ENCODE results near the gene C17orf114.

C17orf114 gene

GRCh38 chr17:4823373-4824089 lies 21.4 kb upstream of the C17orf114 start:
- DNase-seq (ENCODE audit: low spot score) = no peak
- Histone ChIP-seq H2AFZ (no peak overlapping the region), H3K36me3 (replicated peaks; ENCODE audit: insufficient read depth, low read depth) (no peaks in the 10 kb centered on the region), H3K79me2 (no peaks in the 10 kb centered on the region), H3K9me2 (replicated peaks; ENCODE audit: insufficient read depth) (no peaks in the 10 kb centered on the region), H4K20me1 (ENCODE audit: insufficient read depth, poor library complexity, severe bottlenecking) (no peaks in the 10 kb centered on the region), H3K27me3 (no peaks in the 10 kb centered on the region), H3K4me3 (no peak overlapping the region), H3K9me3 (ENCODE audit: low read depth) (no peaks in the 10 kb centered on the region), H3K27ac (no peak overlapping the region), H3K4me1 (ENCODE audit: insufficient read depth) (no peaks in the 10 kb centered on the region), H3K4me2 (no peak overlapping the region)
- TF ChIP-seq EZH2phosphoT487 (IDR thresholded peaks at IDR 0.05; ENCODE audit: low read depth, severe bottlenecking, unreplicated experiment) (no peak), CTCF (IDR thresholded peaks at IDR 0.05; ENCODE audit: poor library complexity) (no peak), EZH2 (IDR thresholded peaks at IDR 0.05; ENCODE audit: borderline replicate concordance) (no peak)
- WGBS (ENCODE audit: low lambda C conversion rate, missing lambda C conversion rate) = 81% methylated on average over 12 of the region's 12 CpGs

- Histone ChIP-seq H3K36me3 (replicated peaks; ENCODE audit: insufficient read depth, low read depth) (no peaks in the 10 kb centered on the region), H3K79me2 (no peaks in the 10 kb centered on the region), H3K27me3 (no peaks in the 10 kb centered on the region), H3K9me2 (replicated peaks; ENCODE audit: insufficient read depth) (no peaks in the 10 kb centered on the region), H4K20me1 (ENCODE audit: insufficient read depth, poor library complexity, severe bottlenecking) (no peaks in the 10 kb centered on the region), H3K4me2 (no peak overlapping the region), H2AFZ (no peak overlapping the region), H3K27ac (no peak overlapping the region), H3K9me3 (ENCODE audit: low read depth) (no peaks in the 10 kb centered on the region), H3K4me1 (ENCODE audit: insufficient read depth) (no peaks in the 10 kb centered on the region), H3K4me3 (no peak overlapping the region)
- 89% methylated on average over 2 of the region's 3 CpGs for WGBS (ENCODE audit: low lambda C conversion rate, missing lambda C conversion rate)
- no peak for DNase-seq (ENCODE audit: low spot score)
- no peak for TF ChIP-seq EZH2 (IDR thresholded peaks at IDR 0.05; ENCODE audit: borderline replicate concordance)
- no peak for TF ChIP-seq CTCF (IDR thresholded peaks at IDR 0.05; ENCODE audit: poor library complexity)
- TF ChIP-seq EZH2phosphoT487 (IDR thresholded peaks at IDR 0.05; ENCODE audit: low read depth, severe bottlenecking, unreplicated experiment) = no peak
These were observed 20.7 kb upstream of the C17orf114 start for GRCh38 chr17:4822835-4823234.

- 86% methylated on average over 8 of the region's 12 CpGs for WGBS (ENCODE audit: low lambda C conversion rate, missing lambda C conversion rate)
- H3K4me2 ChIP-seq = no peak overlapping the region
- no peak overlapping the region for H3K27ac ChIP-seq
- H3K9me2 ChIP-seq (replicated peaks; ENCODE audit: insufficient read depth) = no peaks in the 10 kb centered on the region
- H3K27me3 ChIP-seq = no peaks in the 10 kb centered on the region
- no peaks in the 10 kb centered on the region for H3K79me2 ChIP-seq
- no peak overlapping the region for H2AFZ ChIP-seq
- H3K9me3 ChIP-seq (ENCODE audit: low read depth) = no peaks in the 10 kb centered on the region
- TF ChIP-seq EZH2phosphoT487 (IDR thresholded peaks at IDR 0.05; ENCODE audit: low read depth, severe bottlenecking, unreplicated experiment) (no peak), CTCF (IDR thresholded peaks at IDR 0.05; ENCODE audit: poor library complexity) (no peak), EZH2 (IDR thresholded peaks at IDR 0.05; ENCODE audit: borderline replicate concordance) (no peak)
- H3K36me3 ChIP-seq (replicated peaks; ENCODE audit: insufficient read depth, low read depth) = no peaks in the 10 kb centered on the region
- H4K20me1 ChIP-seq (ENCODE audit: insufficient read depth, poor library complexity, severe bottlenecking) = no peaks in the 10 kb centered on the region
- no peak for DNase-seq (ENCODE audit: low spot score)
- no peak overlapping the region for H3K4me3 ChIP-seq
- no peaks in the 10 kb centered on the region for H3K4me1 ChIP-seq (ENCODE audit: insufficient read depth)
These were observed 16.1 kb upstream of the C17orf114 start for GRCh38 chr17:4818276-4818675.
